PFSK-1 (cell line): Measurements from ENCODE around the gene UBE2E1.

ENCODE experiments used
- POLR2AphosphoS5 ChIP-seq: IDR thresholded peaks from 2 replicates; pipeline ENCODE4 v1.6.1; 2012; ENCODE audit warnings: low read depth, mild to moderate bottlenecking, control low read depth, low read length, moderate library complexity
- REST ChIP-seq, 2 experiments: IDR thresholded peaks; 2 replicates each; pipeline versions ENCODE4 v1.6.1 to v1.8.0; 2011 to 2012; ENCODE audit warnings: low read depth in 2 of 2, low read length in 2 of 2, control low read depth in 1 of 2, inconsistent platforms in 1 of 2, mild to moderate bottlenecking in 1 of 2, moderate library complexity in 1 of 2; ENCODE audit not compliant: insufficient read depth in 1 of 2
- SIN3A ChIP-seq: IDR thresholded peaks from 2 replicates; pipeline ENCODE4 v1.6.1; 2012; ENCODE audit warnings: mild to moderate bottlenecking, low read length, moderate library complexity, borderline replicate concordance; ENCODE audit not compliant: insufficient read depth
- TAF1 ChIP-seq: IDR thresholded peaks from 2 replicates; pipeline ENCODE4 v1.6.1; 2012; ENCODE audit warnings: low read length, control low read depth, borderline replicate concordance; ENCODE audit not compliant: insufficient read depth

- TF ChIP-seq TAF1 (no peak), REST (IDR thresholded peaks at IDR 0.05; ENCODE audit: insufficient read depth in 1 of 2, low read depth in 2 of 2, low read length in 2 of 2) (no peak), POLR2AphosphoS5 (no peak), SIN3A (no peak)
Observed at GRCh38 chr3:23832523-23832922, 26.8 kb downstream of the UBE2E1 start.
